Stimulated activated CD8-positive, alpha-beta memory T cell treated with anti-CD3 and anti-CD28 coated beads, Interleukin-7, amount 100 ng/mL, for 48 hours (primary cell): ENCODE results near the gene CORO1C.
A peak's percentile ranks its signal among the peaks of the same experiment; 100 is the strongest.

Experiments
- DNase-seq, 2 donors: peaks; one replicate each; pipeline ENCODE4 v3.0.0-alpha.2; 2020; ENCODE audit warnings: low read depth in 1 of 2; ENCODE audit errors: extremely low read depth in 1 of 2

CORO1C gene

DNA sequence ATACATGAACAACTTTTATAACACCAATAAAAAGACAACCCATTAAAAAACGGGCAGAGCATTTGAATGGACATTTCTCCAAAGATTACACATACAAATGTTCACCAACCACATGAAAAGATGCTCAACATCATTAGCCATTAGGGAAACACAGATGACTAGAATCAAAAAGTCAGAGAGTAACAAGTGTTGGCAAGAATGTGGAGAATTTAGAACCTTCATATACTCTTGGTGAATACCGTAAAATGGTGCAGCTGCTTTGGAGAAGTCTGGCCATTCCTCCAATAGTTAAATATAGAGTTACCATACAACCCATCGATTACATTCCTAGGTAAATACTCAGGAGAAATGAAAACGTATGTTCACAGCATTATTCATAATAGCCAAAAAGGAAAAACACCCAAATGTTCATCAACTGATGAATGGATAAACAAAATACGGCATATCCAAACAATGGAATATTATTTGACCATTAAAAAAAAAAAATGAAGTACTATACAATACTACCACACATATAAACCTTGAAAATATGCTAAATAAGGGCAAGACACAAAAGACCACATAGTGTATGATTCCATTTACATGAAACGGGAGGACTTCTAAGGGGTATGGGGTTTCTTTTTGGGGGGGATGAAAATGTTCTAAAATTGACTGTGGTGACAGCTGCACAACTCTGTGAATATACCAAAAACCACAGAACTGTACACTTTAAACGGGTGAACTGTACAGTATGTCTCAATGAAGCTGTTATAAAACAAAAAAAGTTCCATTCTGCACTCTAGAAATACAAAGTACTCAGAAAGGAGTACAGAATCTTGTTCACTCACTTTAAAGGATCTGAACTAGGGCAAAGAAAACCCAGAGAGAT, 3.2 kb downstream of the CORO1C start:
- no peak for DNase-seq

- DNase-seq = no peak
Observed at GRCh38 chr12:108727161-108727560, 4.2 kb downstream of the CORO1C start.

- DNase-seq = no peak
Observed at GRCh38 chr12:108724890-108725151, 6.5 kb downstream of the CORO1C start.

DNA sequence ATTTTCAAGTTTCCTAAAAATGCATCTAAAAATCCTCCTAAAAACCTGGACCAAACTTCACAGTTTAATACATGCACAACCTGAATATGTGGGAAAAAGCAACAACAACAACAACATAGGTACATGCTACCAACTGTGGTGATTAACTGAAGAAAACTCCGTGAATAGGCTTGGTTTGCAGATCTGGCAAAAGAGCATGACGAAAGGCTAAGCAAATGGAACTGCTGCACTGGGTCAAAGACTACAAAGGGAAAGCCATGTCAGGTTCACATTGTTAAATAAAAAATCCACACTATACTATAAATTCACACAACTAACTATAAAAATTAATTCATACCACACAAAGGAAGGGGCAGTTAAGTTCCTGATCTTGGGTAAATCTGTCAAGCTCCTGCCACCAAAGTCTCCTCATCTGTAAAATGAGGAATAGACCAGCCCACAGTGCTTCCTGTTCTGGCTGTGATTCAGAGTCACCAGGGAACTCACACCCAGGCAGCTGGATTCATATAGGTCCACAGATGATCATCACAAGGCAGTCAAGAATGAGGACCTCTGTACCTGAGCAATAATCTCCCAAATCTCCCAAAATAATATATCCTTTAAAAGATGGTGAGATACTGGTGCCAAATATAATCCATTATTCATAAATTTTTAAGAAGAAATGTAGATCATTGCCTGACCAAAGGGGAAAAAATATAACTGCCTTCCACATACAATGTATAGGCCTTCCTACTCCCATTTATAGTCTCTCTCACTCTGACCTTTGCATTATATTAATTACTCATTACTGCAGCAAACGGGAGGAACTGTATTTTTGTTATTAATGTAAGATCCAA, 7.0 kb downstream of the CORO1C start:
- DNase-seq = peak in 1 of 2 donors; percentile 22

DNA sequence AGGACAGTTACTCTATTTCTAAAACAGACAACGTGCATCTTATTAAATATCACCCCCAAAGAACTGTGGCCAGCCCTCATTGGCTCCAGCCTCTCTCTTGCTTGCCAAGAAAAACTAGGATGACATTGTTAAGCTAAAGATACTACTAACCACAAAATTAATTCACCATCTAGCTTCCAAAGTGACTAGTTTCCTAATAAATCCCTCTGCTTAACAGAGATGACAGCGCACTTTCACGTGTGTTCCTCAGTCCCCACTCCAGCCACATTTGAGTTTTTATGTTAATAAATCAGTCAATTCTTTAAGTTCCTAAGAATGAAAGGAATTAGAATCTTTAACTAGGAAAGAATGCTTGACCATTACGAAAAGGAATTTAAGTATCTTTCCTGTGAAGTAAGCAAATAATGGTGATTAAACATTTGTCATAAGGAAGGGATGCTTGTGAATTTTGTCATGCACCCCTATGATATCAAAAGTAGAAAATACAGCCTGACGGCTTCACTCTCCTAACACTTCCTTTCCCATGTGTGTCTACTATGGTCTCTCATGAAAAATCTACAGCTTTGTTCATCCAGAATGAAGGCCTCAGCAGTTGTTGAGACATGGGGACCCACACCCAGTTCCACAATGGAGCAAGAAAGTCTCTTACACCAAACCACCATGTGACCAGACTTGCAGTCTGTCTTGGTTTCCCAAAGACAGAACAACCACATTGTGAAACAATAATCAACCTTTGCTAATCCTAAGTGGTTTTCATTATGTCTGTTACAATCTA, 8.1 kb downstream of the CORO1C start:
- no peak for DNase-seq

GRCh38 chr12:108722463-108722862, 8.9 kb downstream of the CORO1C start:
- no peak for DNase-seq

GRCh38 chr12:108721824-108722223, 9.5 kb downstream of the CORO1C start:
- no peak for DNase-seq

GRCh38 chr12:108720757-108721514, 10.4 kb downstream of the CORO1C start:
- no peak for DNase-seq

DNA sequence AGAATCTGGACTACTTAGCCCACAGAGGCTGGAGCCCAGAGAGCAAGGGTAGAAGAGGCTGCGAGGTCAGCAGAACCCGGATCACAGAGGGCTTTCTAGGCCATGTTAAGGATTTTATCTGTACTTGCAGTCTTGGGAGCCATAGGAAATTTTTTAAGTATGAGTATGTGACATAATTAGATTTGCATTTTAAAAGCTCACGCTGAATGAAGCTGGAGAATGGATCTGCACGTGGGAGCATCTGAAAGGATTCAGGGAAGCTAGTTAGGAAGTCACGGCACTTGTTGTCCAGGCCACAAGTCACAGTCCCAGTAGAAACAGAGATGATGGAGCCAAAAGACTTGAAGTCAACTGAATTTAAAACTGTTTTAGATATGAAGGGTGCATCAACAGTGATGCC, 14.1 kb downstream of the CORO1C start:
- DNase-seq = no peak

- no peak for DNase-seq
Observed at GRCh38 chr12:108714866-108715265, 16.5 kb downstream of the CORO1C start.

DNA sequence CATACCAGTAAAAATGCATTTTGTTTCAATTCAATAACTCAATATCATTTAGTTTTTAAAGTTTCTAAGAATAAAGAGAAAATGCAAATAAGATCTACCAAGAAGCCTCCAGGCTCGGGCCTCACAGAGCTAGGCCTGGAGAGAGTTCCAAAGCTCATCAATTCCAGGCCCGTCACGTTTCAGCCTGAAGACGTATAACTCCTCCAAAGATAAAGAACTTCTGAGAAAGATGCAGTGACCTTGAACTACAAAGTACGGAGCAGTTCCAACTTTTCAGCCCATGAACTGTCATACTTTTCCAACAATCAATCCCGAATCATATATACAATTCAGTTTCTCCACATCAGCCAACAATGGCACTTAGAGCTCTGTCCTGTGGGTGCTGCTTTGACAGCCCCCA, 17.8 kb downstream of the CORO1C start:
- DNase-seq = no peak

- no peak for DNase-seq
Observed at GRCh38 chr12:108712925-108713203, 18.5 kb downstream of the CORO1C start.

- no peak for DNase-seq
Observed at GRCh38 chr12:108712165-108712924, 19.0 kb downstream of the CORO1C start.

DNA sequence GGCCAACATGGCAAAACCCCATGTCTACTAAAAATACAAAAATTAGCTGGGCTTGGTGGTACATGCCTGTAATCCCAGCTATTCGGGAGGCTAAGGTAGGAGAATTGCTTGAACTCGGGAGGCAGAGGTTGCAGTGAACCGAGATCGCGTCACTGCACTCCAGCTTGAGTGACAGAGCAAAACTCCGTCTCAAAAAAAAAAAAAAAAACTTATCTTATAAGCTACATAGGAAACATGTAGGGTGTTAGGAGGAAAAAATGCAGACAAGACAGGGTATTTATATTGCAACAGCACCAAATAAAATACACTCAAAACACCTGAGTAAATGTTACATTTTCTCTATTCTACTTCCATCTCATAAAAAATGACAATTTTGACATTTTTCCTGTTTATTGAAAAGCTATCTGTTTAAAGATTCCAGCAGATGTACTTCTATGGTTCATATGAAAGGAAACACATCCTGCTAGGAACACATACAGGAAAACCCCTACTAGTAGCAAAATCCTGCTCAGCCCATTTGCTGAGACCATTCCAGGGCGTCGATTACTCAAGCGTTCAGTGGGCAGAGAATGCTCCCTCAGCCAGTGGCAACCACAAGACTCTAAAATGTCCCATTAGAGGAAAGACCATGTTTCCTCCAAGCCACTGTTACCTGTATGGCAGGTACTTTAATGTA, 19.7 kb downstream of the CORO1C start:
- DNase-seq = no peak

GRCh38 chr12:108709697-108710096, 21.6 kb downstream of the CORO1C start:
- no peak for DNase-seq

- DNase-seq = no peak
Observed at GRCh38 chr12:108704527-108704926, 26.8 kb downstream of the CORO1C start.

DNA sequence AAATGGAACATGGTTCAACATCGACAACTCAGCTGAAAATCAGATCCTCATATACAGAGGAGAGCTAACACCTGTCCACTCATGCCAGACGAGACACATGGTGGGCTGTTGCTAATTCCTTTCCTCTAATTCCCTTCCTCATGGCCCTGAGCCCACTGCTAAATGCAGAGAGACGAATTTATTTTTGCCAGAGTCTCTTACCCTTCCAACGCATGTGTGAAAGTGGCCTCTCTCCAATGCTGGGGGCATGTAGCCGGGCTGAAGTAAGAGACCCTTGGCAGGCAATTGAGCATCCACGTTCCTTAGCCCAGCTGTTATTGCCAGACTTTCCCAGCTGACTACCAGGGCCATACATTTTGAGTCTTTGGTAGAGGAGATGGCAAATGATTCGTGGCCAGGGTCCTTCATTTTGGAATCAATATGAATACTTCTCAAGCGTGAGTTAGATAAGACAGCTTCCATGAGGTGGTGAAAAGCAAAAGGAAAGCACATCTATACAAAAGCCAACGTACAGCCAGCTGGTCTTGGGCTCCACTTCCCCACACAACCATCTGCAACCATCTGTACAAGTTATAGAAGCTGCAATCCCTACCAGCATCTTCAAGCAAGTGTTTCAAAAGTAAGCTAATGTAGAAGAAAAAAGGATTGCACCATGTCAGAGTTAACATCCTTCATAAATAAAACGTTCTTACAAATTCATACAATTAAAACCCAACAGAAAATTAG, 28.6 kb downstream of the CORO1C start:
- no peak for DNase-seq

- DNase-seq = peak in 1 of 2 donors; percentile 27
Observed at GRCh38 chr12:108701779-108702441, 29.4 kb downstream of the CORO1C start.
